Nephron (organoid): ENCODE results near the gene MLLT11.

Experiments used
- H3K27ac Mint-ChIP-seq, 3 experiments: 2 replicates each; pipeline ENCODE4 v1.8.0; 2020; ENCODE audit warnings: mixed read lengths in 3 of 3, mild to moderate bottlenecking in 2 of 3, moderate library complexity in 1 of 3
- H3K27me3 Mint-ChIP-seq: 2 replicates; pipeline ENCODE4 v1.8.0; 2021; ENCODE audit warnings: low read depth, mild to moderate bottlenecking, moderate library complexity, mixed read lengths
- H3K36me3 Mint-ChIP-seq: 2 replicates; pipeline ENCODE4 v1.8.0; 2020; ENCODE audit warnings: low read depth, mixed read lengths
- H3K4me1 Mint-ChIP-seq: 2 replicates; pipeline ENCODE4 v1.8.0; 2020; ENCODE audit warnings: mixed read lengths
- H3K4me3 Mint-ChIP-seq, 3 experiments: 2 replicates each; pipeline ENCODE4 v1.8.0; 2020; ENCODE audit warnings: mild to moderate bottlenecking in 3 of 3, mixed read lengths in 3 of 3, moderate library complexity in 2 of 3
- H3K9me3 Mint-ChIP-seq: 2 replicates; pipeline ENCODE4 v1.8.0; 2020; ENCODE audit warnings: mixed read lengths
- TF ChIP-seq, protein P1 (sequence below), 3 experiments: fragments of 200-600 bp; sonication (generic); IDR thresholded peaks; one replicate each; pipeline ENCODE4 v1.5.0; 2021; ENCODE audit warnings: antibody characterized with exemption in 3 of 3; ENCODE audit not compliant: unreplicated experiment in 3 of 3

The MLLT11 gene

DNA sequence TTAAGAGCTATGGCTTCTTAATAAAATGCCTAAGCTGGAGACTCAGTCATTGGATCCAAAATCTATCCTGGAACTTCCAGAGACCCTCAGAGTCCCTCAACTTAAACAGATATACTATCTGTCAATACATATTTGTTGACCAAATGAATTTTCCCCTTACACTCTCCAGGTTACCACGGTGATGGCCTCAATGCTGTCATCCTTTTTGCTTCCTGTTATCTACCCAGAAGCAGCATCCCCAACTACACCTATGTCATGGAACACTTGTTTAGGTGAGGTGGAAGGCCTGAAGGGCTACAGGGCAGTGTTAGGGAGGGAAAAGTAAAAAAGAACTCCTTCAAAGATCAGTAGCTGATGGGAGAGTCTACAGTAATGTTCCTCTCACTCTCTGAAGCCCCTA, 17.0 kb upstream of the MLLT11 start:
- TF ChIP-seq, protein P1, sequence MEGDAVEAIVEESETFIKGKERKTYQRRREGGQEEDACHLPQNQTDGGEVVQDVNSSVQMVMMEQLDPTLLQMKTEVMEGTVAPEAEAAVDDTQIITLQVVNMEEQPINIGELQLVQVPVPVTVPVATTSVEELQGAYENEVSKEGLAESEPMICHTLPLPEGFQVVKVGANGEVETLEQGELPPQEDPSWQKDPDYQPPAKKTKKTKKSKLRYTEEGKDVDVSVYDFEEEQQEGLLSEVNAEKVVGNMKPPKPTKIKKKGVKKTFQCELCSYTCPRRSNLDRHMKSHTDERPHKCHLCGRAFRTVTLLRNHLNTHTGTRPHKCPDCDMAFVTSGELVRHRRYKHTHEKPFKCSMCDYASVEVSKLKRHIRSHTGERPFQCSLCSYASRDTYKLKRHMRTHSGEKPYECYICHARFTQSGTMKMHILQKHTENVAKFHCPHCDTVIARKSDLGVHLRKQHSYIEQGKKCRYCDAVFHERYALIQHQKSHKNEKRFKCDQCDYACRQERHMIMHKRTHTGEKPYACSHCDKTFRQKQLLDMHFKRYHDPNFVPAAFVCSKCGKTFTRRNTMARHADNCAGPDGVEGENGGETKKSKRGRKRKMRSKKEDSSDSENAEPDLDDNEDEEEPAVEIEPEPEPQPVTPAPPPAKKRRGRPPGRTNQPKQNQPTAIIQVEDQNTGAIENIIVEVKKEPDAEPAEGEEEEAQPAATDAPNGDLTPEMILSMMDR (IDR thresholded peaks at IDR 0.05; ENCODE audit: unreplicated experiment in 3 of 3): no peak
- Mint-ChIP-seq H3K27ac (no peak overlapping the region), H3K4me1 (peaks cover 18% of the 10 kb centered on the region), H3K4me3 (no peak overlapping the region), H3K9me3 (no peaks in the 10 kb centered on the region), H3K36me3 (no peaks in the 10 kb centered on the region), H3K27me3 (no peaks in the 10 kb centered on the region)

DNA sequence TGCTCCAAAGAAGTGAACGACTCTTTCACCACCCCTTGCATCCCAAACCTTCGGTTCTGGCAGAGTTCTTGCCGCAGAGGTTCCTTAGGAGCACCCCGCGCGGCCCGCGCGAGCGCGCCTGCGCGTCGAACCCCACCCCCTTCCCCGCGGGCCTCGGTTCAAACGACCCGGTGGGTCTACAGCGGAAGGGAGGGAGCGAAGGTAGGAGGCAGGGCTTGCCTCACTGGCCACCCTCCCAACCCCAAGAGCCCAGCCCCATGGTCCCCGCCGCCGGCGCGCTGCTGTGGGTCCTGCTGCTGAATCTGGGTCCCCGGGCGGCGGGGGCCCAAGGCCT, 12.6 kb upstream of the MLLT11 start, which contains the start of gene C1orf56:
TSS of gene C1orf56 (plus strand) at position 161 of the 334 bp plus-strand sequence. CDS start at position 258, 97 bp downstream.
- Mint-ChIP-seq H3K9me3 (no peaks in the 10 kb centered on the region), H3K27me3 (no peaks in the 10 kb centered on the region), H3K27ac (peak within 1 kb of the TSS; percentile 90 to 99 (median 95)), H3K4me1 (peaks cover 35% of the 10 kb centered on the region), H3K4me3 (peak within 1 kb of the TSS; percentile 98 to 99 (median 99)), H3K36me3 (peaks cover 15% of the 10 kb centered on the region)
- TF ChIP-seq, protein P1 (IDR thresholded peaks at IDR 0.05; ENCODE audit: unreplicated experiment in 3 of 3): no peak

DNA sequence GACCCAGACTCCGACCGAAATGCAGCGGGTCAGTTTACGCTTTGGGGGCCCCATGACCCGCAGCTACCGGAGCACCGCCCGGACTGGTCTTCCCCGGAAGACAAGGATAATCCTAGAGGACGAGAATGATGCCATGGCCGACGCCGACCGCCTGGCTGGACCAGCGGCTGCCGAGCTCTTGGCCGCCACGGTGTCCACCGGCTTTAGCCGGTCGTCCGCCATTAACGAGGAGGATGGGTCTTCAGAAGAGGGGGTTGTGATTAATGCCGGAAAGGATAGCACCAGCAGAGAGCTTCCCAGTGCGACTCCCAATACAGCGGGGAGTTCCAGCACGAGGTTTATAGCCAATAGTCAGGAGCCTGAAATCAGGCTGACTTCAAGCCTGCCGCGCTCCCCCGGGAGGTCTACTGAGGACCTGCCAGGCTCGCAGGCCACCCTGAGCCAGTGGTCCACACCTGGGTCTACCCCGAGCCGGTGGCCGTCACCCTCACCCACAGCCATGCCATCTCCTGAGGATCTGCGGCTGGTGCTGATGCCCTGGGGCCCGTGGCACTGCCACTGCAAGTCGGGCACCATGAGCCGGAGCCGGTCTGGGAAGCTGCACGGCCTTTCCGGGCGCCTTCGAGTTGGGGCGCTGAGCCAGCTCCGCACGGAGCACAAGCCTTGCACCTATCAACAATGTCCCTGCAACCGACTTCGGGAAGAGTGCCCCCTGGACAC, 12.1 kb upstream of the MLLT11 start:
- Mint-ChIP-seq H3K27me3 (no peaks in the 10 kb centered on the region), H3K36me3 (peaks cover 20% of the 10 kb centered on the region), H3K4me1 (peaks cover 35% of the 10 kb centered on the region), H3K4me3 (peak overlapping the region; percentile 98 to 99 (median 99)), H3K9me3 (no peaks in the 10 kb centered on the region), H3K27ac (peak overlapping the region; percentile 90 to 99 (median 95))
- TF ChIP-seq, protein P1 (IDR thresholded peaks at IDR 0.05; ENCODE audit: unreplicated experiment in 3 of 3): peak in 2 of 3 experiments; percentile 45 to 50

DNA sequence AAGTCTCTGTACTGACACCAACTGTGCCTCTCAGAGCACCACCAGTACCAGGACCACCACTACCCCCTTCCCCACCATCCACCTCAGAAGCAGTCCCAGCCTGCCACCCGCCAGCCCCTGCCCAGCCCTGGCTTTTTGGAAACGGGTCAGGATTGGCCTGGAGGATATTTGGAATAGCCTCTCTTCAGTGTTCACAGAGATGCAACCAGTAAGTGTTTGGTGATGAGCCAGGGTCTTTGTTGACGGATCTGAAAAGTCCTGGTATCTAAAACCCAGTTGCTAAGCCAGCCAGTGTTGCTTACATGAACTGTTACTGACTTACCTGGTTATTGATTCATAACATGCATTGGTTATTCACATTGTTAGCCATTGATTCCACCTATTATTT, 11.6 kb upstream of the MLLT11 start:
- no peaks in the 10 kb centered on the region for H3K27me3 Mint-ChIP-seq
- H3K27ac Mint-ChIP-seq: peak overlapping the region; percentile 90 to 99 (median 95)
- TF ChIP-seq, protein P1 (IDR thresholded peaks at IDR 0.05; ENCODE audit: unreplicated experiment in 3 of 3): peak in 1 of 3 experiments; percentile 40
- H3K9me3 Mint-ChIP-seq: no peaks in the 10 kb centered on the region
- H3K4me3 Mint-ChIP-seq: peak overlapping the region; percentile 98 to 99 (median 99)
- H3K4me1 Mint-ChIP-seq: peaks cover 35% of the 10 kb centered on the region
- peaks cover 21% of the 10 kb centered on the region for H3K36me3 Mint-ChIP-seq

DNA sequence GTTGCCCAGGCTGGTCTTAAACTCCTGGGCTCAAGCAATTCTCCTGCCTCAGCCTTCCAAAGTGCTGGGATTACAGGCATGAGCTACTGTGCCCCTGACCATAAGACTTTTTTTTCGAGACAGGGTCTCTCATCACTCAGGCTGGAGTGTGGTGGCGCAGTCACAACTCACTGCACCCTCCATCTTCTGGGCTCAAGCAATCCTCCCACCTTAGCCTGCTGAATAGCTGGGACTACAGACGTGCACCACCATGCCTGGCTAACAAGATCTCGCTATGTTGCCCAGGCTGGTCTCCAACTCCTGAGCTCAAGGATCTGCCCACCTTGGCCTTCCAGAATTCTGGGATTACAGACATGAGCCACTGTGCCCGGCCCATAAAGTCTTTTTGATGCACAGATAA, 10.7 kb upstream of the MLLT11 start:
- no peaks in the 10 kb centered on the region for H3K9me3 Mint-ChIP-seq

More for the DNA sequence above, 10.7 kb upstream of the MLLT11 start:
- H3K27ac Mint-ChIP-seq: peak overlapping the region in 2 of 3 experiments; percentile 62 to 63
- peaks cover 25% of the 10 kb centered on the region for H3K36me3 Mint-ChIP-seq
- peaks cover 35% of the 10 kb centered on the region for H3K4me1 Mint-ChIP-seq
- TF ChIP-seq, protein P1 (IDR thresholded peaks at IDR 0.05; ENCODE audit: unreplicated experiment in 3 of 3): no peak
- no peaks in the 10 kb centered on the region for H3K27me3 Mint-ChIP-seq
- H3K4me3 Mint-ChIP-seq: peak overlapping the region; percentile 68 to 99 (median 98)
